Natural killer cell (primary cell): ENCODE data around the gene ICA1. TPM values are rescaled to one million over a fixed set of nuclear protein-coding genes. Genes with fewer than 3 reads are reported as not detected.
"Not testable (repeated sequence)": the region's sequence is repeated elsewhere in the genome, so short reads cannot be mapped to it uniquely, and the experiment has no call there.

Experiments used
- ATAC-seq, 3 donors: fragments of 150-1000 bp in 2 of 3; fragments of 200-7000 bp in 1 of 3; cut with Tn5 transposase; 1 replicate in 1 of 3; 2 replicates in 2 of 3; pipeline ENCODE4 v1.10.0; 2021; ENCODE audit warnings: mild to moderate bottlenecking in 2 of 3, moderate library complexity in 2 of 3
- DNase-seq, 2 donors: peaks; one replicate each; pipeline versions ENCODE4 v3.0.0 to v3.0.0-alpha.2; 2013 to 2021; ENCODE audit warnings: mixed read lengths in 1 of 2
- H3K27ac ChIP-seq: one replicate; pipeline ENCODE4 v1.5.1; 2013; ENCODE audit warnings: mild to moderate bottlenecking, low read length
- H3K27me3 ChIP-seq: one replicate; pipeline ENCODE4 v1.6.1; 2013; ENCODE audit warnings: low read length; ENCODE audit not compliant: control insufficient read depth, insufficient read depth
- H3K36me3 ChIP-seq: one replicate; pipeline ENCODE4 v1.6.1; 2013; ENCODE audit warnings: low read length; ENCODE audit not compliant: control insufficient read depth, insufficient read depth
- H3K4me1 ChIP-seq: one replicate; pipeline ENCODE4 v1.6.1; 2013; ENCODE audit warnings: low read length; ENCODE audit not compliant: control insufficient read depth, insufficient read depth
- H3K4me3 ChIP-seq: one replicate; pipeline ENCODE4 v1.5.1; 2013; ENCODE audit warnings: low read length
- H3K9me3 ChIP-seq: one replicate; pipeline ENCODE4 v1.6.1; 2013; ENCODE audit warnings: low read length; ENCODE audit not compliant: control insufficient read depth, insufficient read depth
- H3K27ac Mint-ChIP-seq, 2 donors: one replicate each; pipeline ENCODE4 v1.8.0; 2022; ENCODE audit warnings: mild to moderate bottlenecking in 2 of 2, mixed read lengths in 2 of 2, moderate library complexity in 1 of 2
- H3K27me3 Mint-ChIP-seq, 2 donors: one replicate each; pipeline ENCODE4 v1.8.0; 2022; ENCODE audit warnings: low read depth in 2 of 2, mixed read lengths in 2 of 2
- H3K36me3 Mint-ChIP-seq: one replicate; pipeline ENCODE4 v1.8.0; 2022; ENCODE audit warnings: mixed read lengths
- H3K4me1 Mint-ChIP-seq, 2 donors: one replicate each; pipeline ENCODE4 v1.8.0; 2022; ENCODE audit warnings: mixed read lengths in 2 of 2
- H3K4me3 Mint-ChIP-seq: one replicate; pipeline ENCODE4 v1.8.0; 2022; ENCODE audit warnings: mild to moderate bottlenecking, moderate library complexity, mixed read lengths
- H3K9me3 Mint-ChIP-seq, 2 donors: one replicate each; pipeline ENCODE4 v1.8.0; 2022; ENCODE audit warnings: mixed read lengths in 2 of 2
- CTCF ChIP-seq: fragments of 200-600 bp; IDR thresholded peaks from one replicate; pipeline ENCODE4 v1.8.0; 2022; ENCODE audit warnings: antibody characterized with exemption
- WGBS: methylation state at CpG from one replicate; pipeline ENCODE4 v1.1.7; 2013; ENCODE audit warnings: missing lambda C conversion rate; ENCODE audit not compliant: insufficient coverage; 5-methylcytosine and 5-hydroxymethylcytosine counted together
- intact Hi-C: fragments of 100-400 bp; cut with micrococcal nuclease; formaldehyde crosslinking; loops from one replicate; pipeline ENCODE4 v1.14.2; 2022
- total RNA-seq, 4 donors: library from RNA; stranded (reverse); fragments of 120-200 nt in 1 of 4; gene quantifications; one replicate each; pipeline versions ENCODE4 v1.2.3 to v1.2.4, GENCODE V29; 2013 to 2022

ICA1 gene
- total RNA-seq, 3 donors from 2014 or later (not counting 1 experiment from before 2014, with no cell fraction given): 0.75 to 1.9 (median 1.4) TPM

- Histone ChIP-seq H3K9me3 (no peaks in the 10 kb centered on the region), H3K27me3 (no peaks in the 10 kb centered on the region), H3K27ac (no peak overlapping the region), H3K4me1 (peaks cover 16% of the 10 kb centered on the region), H3K4me3 (no peak overlapping the region), H3K36me3 (peaks cover 11% of the 10 kb centered on the region)
- TF ChIP-seq CTCF: no peak
- 97% methylated on average over 2 of the region's 2 CpGs for WGBS
- ATAC-seq (no peak), DNase-seq (no peak)
- no peaks in the 10 kb centered on the region for H3K27me3 Mint-ChIP-seq
- peak overlapping the region; percentile 33 to 53 for H3K27ac Mint-ChIP-seq
- H3K4me1 Mint-ChIP-seq: peaks cover 68% of the 10 kb centered on the region in 2 donors
- H3K4me3 Mint-ChIP-seq: no peak overlapping the region
- H3K36me3 Mint-ChIP-seq: peaks cover 9% of the 10 kb centered on the region
- intact Hi-C loops: no loop called here
- no peaks in the 10 kb centered on the region for H3K9me3 Mint-ChIP-seq
Observed at GRCh38 chr7:8065356-8065813, 196.6 kb downstream of the ICA1 start.

DNA sequence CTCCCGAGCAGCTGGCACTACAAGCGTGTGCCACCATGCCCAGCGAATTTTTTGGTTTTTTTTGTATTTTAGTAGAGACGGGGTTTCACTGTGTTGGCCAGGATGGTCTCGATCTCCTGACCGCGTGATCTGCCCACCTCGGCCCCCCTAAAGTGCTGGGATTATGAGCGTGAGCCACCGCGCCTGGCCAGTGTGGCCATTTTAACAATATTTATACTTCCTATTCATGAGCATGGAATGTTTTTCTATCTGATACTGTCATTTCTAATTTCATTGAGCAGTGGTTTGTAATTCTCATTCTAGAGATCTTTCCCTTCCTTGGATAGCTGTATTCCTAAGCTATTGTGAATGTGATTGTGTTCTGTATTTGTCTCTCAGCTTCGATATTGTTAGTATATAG lies 197.1 kb downstream of the ICA1 start:
- peaks cover 9% of the 10 kb centered on the region for H3K36me3 Mint-ChIP-seq
- Histone ChIP-seq H3K27me3 (no peaks in the 10 kb centered on the region), H3K4me1 (peaks cover 16% of the 10 kb centered on the region), H3K9me3 (no peaks in the 10 kb centered on the region), H3K36me3 (peaks cover 16% of the 10 kb centered on the region), H3K27ac (no peak overlapping the region), H3K4me3 (no peak overlapping the region)
- peak overlapping the region; percentile 33 to 53 for H3K27ac Mint-ChIP-seq
- intact Hi-C loops: no loop called here
- H3K9me3 Mint-ChIP-seq: no peaks in the 10 kb centered on the region
- H3K4me1 Mint-ChIP-seq: peaks cover 68 to 71% of the 10 kb centered on the region in 2 donors
- DNase-seq (no peak), ATAC-seq (no peak)
- WGBS: 98% methylated on average over 12 of the region's 12 CpGs
- no peak overlapping the region for H3K4me3 Mint-ChIP-seq
- no peaks in the 10 kb centered on the region for H3K27me3 Mint-ChIP-seq
- TF ChIP-seq CTCF: no peak

DNA sequence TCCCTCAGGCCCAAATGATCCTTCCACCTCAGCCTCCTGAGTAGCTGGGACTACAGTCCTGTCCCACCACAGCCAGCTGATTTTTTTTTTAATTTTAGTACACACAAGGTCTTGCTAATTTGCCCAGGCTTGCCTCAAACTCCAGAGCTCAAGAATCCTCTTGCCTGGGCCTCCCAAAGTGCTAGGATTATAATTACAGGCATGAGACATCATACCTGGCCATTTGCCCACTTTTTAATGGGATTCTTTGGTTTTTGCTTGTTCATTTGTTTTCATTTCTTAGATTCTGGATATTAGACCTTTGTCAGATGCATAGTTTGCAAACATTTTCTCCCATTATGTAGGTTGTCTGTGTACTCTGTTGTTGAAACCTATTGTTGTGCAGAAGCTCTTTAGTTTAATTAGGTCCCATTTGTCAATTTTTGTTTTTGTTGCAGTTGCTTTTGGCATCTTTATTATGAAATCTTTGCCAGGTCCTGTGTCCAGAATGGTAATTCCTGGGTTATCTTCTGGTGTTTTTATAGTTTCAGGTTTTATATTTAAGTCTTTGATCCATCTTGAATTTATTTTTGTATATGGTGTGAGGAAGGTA lies 198.2 kb downstream of the ICA1 start:
- H3K27me3 Mint-ChIP-seq: no peaks in the 10 kb centered on the region
- H3K27me3 ChIP-seq: no peaks in the 10 kb centered on the region
- no peak overlapping the region for H3K4me3 ChIP-seq
- peak overlapping the region; percentile 56 to 77 for H3K27ac Mint-ChIP-seq
- H3K4me1 Mint-ChIP-seq: peaks cover 58 to 63% of the 10 kb centered on the region in 2 donors
- no peaks in the 10 kb centered on the region for H3K9me3 ChIP-seq
- H3K27ac ChIP-seq: no peak overlapping the region
- ATAC-seq (no peak), DNase-seq (no peak)
- no peak overlapping the region for H3K4me3 Mint-ChIP-seq
- intact Hi-C loops: no loop called here
- no peaks in the 10 kb centered on the region for H3K9me3 Mint-ChIP-seq
- peaks cover 9% of the 10 kb centered on the region for H3K36me3 Mint-ChIP-seq
- peaks cover 22% of the 10 kb centered on the region for H3K36me3 ChIP-seq
- H3K4me1 ChIP-seq: peaks cover 8% of the 10 kb centered on the region
- no peak for TF ChIP-seq CTCF

DNA sequence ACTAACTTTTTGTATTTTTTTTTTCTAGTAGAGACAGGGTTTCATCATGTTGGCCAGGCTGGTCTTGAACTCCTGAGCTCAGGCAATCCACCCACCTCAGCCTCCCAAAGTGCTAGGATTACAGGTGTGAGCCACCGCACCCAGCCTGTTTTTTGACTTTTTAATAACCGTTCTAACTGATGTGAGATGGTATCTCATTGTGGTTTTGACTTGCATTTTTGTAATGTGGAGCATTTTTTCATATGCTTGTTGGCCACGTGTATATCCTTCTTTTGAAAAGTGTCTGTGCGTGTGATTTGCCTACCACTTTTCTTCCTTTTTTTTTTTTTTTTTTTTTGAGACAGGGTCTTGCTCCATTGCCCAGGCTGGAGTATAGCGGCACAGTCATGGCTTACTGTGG lies 198.7 kb downstream of the ICA1 start:
- ATAC-seq, H3K4me3 Mint-ChIP-seq, H3K9me3 Mint-ChIP-seq, H3K27me3 Mint-ChIP-seq, H3K4me1 ChIP-seq, H3K9me3 ChIP-seq, intact Hi-C loops, H3K27ac ChIP-seq, DNase-seq, H3K36me3 Mint-ChIP-seq, H3K4me3 ChIP-seq, H3K27me3 ChIP-seq: not testable (repeated sequence)
- peaks cover 53 to 58% of the 10 kb centered on the region in 2 donors for H3K4me1 Mint-ChIP-seq
- H3K27ac Mint-ChIP-seq: peak overlapping the region; percentile 56 to 77
- peaks cover 22% of the 10 kb centered on the region for H3K36me3 ChIP-seq
- whole genome bisulfite sequencing: 59% methylated on average over 4 of the region's 5 CpGs

Other genes with a start within 250 kb of the ICA1 start
- gene NXPH1, start 171.4 kb upstream of the ICA1 start, total RNA-seq: not detected